GM21360 (cell line): Measurements from ENCODE around the gene ZNF830.
"Not testable (repeated sequence)": the region's sequence is repeated elsewhere in the genome, so short reads cannot be mapped to it uniquely, and the experiment has no call there.

Experiments
- ATAC-seq: cut with Tn5 transposase; IDR thresholded peaks from one replicate; pipeline ENCODE4 v1.9.1; 2021; ENCODE audit warnings: mild to moderate bottlenecking, moderate library complexity; ENCODE audit not compliant: unreplicated experiment

ZNF830 gene

GRCh38 chr17:34990921-34991365, 29.6 kb downstream of the ZNF830 start:
- ATAC-seq, result no peak

GRCh38 chr17:34991606-34992005, 30.3 kb downstream of the ZNF830 start:
- ATAC-seq, result no peak

GRCh38 chr17:34993031-34993430, 31.7 kb downstream of the ZNF830 start:
- ATAC-seq, result no peak

- ATAC-seq, result no peak
These were observed 35.3 kb downstream of the ZNF830 start for GRCh38 chr17:34996422-34997285.

GRCh38 chr17:34997355-34997862, 36.1 kb downstream of the ZNF830 start:
- ATAC-seq, result no peak

GRCh38 chr17:34998205-34998604, 36.9 kb downstream of the ZNF830 start:
- ATAC-seq, result no peak

GRCh38 chr17:34999456-34999855, 38.1 kb downstream of the ZNF830 start:
- ATAC-seq, result no peak

GRCh38 chr17:35000965-35001364, 39.6 kb downstream of the ZNF830 start:
- ATAC-seq, result not testable (repeated sequence)

- ATAC-seq, result no peak
These were observed 40.2 kb downstream of the ZNF830 start for GRCh38 chr17:35001549-35001948.

GRCh38 chr17:35002876-35003551, 41.7 kb downstream of the ZNF830 start:
- ATAC-seq, result no peak

- no peak for ATAC-seq
These were observed 42.4 kb downstream of the ZNF830 start for GRCh38 chr17:35003778-35004177.

GRCh38 chr17:35006345-35006744, 45.0 kb downstream of the ZNF830 start:
- no peak for ATAC-seq

- ATAC-seq, result no peak
These were observed 45.6 kb downstream of the ZNF830 start for GRCh38 chr17:35006961-35007360.

GRCh38 chr17:35010093-35010492, 48.8 kb downstream of the ZNF830 start:
- ATAC-seq, result no peak

GRCh38 chr17:35011671-35012216, 50.4 kb downstream of the ZNF830 start:
- no peak for ATAC-seq
